GM10248 (cell line): ENCODE measurements around the gene SHTN1.

ENCODE experiments used
- CTCF ChIA-PET: fragments of 300-600 bp; sonication (Branson Sonifier 250); formaldehyde crosslinking; extraction: SDS; loops from one replicate; lab custom pipeline; 2021; ENCODE audit warnings: antibody characterized with exemption; lab: Yijun Ruan, JAX
- POLR2A ChIA-PET: fragments of 350-650 bp; sonication (Branson Sonifier 250); formaldehyde crosslinking; extraction: SDS; loops from one replicate; lab custom pipeline; 2020; ENCODE audit warnings: antibody characterized with exemption; lab: Yijun Ruan, JAX
- DNase-seq: peaks from one replicate; pipeline ENCODE4 v3.0.0; 2012; ENCODE audit errors: extremely low spot score
- TF ChIP-seq, protein P1 (sequence below): IDR thresholded peaks from 2 replicates; pipeline ENCODE4 v1.5.1; 2012; ENCODE audit warnings: mild to moderate bottlenecking, low read depth; ENCODE audit errors: extremely low read depth, missing control alignments, control extremely low read depth

Gene SHTN1

DNA sequence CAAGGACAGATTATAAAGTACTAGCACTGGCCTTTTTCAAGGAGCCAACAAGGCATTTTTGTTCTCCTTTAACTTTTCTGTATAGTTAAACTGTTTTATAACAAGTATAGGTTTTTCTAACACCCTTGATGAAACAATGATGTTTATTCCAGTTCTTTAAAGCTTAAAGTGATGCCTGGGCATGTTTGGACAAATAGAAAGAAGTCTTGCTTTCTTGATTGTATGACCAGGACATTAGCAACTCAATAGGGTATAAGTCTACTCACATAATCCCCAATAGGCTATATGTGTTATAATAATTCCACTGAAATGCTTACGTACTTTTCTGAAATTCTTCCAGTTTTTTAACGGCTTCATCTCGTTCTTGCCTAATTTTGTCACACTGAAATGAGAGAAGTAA, 36.7 kb downstream of the SHTN1 start:
- POLR2A ChIA-PET, result no interaction called here
- no peak for DNase-seq
- TF ChIP-seq, protein P1, sequence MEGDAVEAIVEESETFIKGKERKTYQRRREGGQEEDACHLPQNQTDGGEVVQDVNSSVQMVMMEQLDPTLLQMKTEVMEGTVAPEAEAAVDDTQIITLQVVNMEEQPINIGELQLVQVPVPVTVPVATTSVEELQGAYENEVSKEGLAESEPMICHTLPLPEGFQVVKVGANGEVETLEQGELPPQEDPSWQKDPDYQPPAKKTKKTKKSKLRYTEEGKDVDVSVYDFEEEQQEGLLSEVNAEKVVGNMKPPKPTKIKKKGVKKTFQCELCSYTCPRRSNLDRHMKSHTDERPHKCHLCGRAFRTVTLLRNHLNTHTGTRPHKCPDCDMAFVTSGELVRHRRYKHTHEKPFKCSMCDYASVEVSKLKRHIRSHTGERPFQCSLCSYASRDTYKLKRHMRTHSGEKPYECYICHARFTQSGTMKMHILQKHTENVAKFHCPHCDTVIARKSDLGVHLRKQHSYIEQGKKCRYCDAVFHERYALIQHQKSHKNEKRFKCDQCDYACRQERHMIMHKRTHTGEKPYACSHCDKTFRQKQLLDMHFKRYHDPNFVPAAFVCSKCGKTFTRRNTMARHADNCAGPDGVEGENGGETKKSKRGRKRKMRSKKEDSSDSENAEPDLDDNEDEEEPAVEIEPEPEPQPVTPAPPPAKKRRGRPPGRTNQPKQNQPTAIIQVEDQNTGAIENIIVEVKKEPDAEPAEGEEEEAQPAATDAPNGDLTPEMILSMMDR, result no peak
- CTCF ChIA-PET, result interaction anchor here (1.2 kb wide), 1 partner anchor 10 kb away, joined by 5 read pairs; no protein-coding TSS in a partner anchor

DNA sequence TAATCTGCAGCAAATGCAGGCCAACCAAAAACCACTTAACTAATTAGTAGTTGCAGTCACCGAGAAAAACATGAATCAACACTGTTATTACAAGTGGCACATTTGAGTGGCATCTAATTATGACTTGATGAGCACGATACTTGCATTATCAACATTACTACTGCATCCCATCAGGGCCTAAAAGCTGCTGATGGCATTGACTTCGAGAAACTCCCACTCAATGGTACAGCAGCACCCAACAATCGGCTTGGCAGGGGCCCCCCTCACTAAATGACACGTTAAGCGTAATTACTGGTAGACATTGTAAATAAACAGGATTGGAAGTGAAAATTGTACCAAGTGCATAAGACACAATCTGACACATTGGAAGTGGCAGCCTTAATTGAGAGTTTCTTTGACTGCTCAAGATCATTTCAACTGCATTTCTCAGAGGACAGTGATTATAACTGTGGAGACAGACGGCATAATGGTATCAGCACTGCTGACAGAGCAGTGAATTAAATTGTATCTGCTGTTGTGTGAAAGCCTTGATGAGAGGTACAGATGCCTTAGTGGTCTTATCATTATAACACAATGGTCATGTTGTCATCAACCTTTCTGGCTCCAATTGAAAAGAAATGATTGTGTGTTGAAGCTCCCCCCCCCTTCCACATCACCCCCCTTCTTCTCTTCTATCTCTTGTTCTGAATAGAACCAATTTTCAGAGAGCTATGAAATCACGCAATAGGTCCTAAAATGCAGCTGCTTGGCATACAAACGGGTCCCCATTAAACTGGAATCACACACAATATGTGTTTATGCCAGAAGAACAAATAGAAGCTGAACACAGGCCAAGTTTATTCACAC, 43.4 kb downstream of the SHTN1 start:
- peak; percentile 11 for DNase-seq
- TF ChIP-seq, protein P1, result no peak
- ChIA-PET POLR2A (no interaction called here), CTCF (interaction anchor here (0.8 kb wide), 1 partner anchor 8 kb away, joined by 3 read pairs; no protein-coding TSS in a partner anchor)

DNA sequence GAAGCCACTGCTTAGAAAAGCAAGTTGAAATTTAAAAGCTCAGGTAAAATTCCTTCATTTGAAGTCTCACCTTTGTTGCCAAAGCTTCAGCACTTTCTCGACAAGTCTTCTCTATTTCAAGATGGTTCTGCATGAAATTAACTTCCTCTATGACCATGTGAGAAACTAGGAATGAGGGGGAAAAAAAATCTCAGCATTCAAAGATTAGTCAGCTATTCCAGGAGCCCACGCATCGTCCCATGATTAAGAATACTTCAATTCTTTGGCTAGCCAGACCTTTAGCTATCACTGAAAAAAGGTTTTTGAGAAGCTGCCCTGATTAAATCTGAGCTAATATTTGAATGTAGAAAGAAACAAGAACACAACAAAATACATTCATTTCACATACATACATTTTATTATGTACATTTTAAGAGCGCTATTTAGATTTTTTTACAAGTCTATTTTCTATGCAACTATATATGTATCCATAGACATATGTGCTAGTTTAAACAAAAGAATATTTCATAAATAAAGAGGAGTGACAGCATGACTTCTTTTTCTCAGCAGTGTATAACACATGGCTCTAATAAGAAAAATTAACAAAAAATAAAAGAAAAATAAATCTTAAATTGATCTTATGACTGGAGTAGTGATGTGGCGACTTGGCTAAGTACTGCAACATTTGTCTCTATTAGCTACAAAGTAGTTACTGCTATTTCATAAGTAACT, 44.8 kb downstream of the SHTN1 start:
- DNase-seq, result no peak
- CTCF ChIA-PET, result interaction anchor here (0.8 kb wide), 1 partner anchor 10 kb away, joined by 3 read pairs; no protein-coding TSS in a partner anchor
- TF ChIP-seq, protein P1, result no peak
- POLR2A ChIA-PET, result no interaction called here

DNA sequence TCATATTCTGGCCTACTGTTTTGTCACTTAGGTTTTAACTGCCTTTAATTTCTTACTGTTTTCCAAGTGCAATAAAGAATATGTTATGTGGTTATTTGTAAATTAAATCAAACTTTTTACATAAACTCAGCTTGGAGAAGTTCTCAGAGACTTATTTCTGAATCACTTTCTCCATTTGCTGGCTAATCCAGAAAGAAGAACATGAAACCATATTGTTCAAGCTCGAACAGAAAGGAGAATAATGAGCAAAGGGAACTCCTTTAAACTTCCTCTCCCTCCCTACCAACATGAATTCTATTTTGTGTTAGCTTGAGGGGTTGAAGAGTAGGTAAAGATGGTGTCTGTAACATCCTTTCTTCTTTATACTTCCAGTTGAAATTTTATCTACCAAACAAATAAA, 52.3 kb downstream of the SHTN1 start:
- CTCF ChIA-PET, result no interaction called here

DNA sequence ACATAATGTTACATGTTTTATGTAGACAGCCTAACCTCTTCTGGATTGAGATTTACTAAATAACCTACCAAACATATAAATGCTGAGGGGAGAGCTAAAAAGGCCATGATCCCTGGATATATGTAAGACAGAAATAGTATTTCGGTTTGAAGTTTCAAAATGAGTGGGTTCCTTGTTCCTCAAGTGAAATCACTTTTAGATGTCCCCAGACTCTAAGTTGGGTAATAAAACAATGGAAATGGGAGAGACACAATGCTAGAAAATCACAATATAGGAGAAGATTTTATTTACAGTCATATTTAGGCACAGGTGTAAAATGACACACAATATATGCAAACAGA, 56.5 kb downstream of the SHTN1 start:
- TF ChIP-seq, protein P1, result no peak
- CTCF ChIA-PET, result no interaction called here
- POLR2A ChIA-PET, result no interaction called here

More for the DNA sequence above, 52.3 kb downstream of the SHTN1 start:
- POLR2A ChIA-PET, result no interaction called here
- TF ChIP-seq, protein P1, result no peak
- DNase-seq, result no peak

DNA sequence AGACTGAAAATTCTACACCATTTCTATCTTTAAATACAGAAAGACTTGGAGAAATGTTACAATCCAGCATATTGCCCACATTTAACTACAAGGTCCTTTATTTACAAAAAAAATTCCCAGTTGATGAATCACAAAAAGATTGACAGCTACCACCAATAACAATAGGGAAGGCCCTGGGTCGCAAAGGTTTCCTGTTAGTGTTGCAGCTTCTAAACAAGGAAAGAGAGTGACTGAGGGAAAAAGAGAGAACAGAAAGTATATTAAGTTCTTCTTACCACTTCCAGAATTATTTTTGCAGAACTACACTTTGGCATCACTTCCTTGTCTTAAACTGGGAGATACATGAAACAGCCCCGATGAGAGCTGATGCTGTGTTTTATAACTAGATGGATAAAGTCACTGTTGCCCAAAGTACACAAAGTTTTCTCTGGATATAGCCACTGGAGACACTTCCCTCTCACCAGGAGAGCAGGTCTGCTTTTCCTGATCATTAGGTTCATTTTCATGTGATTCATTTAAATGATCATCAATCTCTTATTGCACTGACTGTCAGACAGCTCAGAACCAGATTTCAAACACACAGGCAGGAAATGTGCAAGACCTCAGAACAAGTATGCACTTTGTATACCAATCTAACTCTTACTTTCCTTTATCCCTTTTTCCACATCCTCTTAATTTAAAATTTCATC, 57.0 kb downstream of the SHTN1 start:
- ChIA-PET CTCF (interaction anchor here (1.4 kb wide), 1 partner anchor 9 kb away, joined by 5 read pairs; no protein-coding TSS in a partner anchor), POLR2A (no interaction called here)
- TF ChIP-seq, protein P1, result no peak
- no peak for DNase-seq

More for the DNA sequence above, 56.5 kb downstream of the SHTN1 start:
- peak; percentile 11 for DNase-seq
